Stimulated activated naive CD8-positive, alpha-beta T cell treated with anti-CD3 and anti-CD28 coated beads, Interleukin-15, Interleukin-2, amounts not matched to agents 100 ng/mL and 50 ng/mL, for 24 hours (primary cell): ENCODE results near the gene KRCC1.
A peak's percentile ranks its signal among the peaks of the same experiment; 100 is the strongest.

Source experiments
- H3K27ac Mint-ChIP-seq: one replicate; pipeline ENCODE4 v1.8.0; 2021; ENCODE audit warnings: mild to moderate bottlenecking, mixed read lengths
- H3K27me3 Mint-ChIP-seq: one replicate; pipeline ENCODE4 v1.8.0; 2021; ENCODE audit warnings: mixed read lengths
- H3K36me3 Mint-ChIP-seq: one replicate; pipeline ENCODE4 v1.8.0; 2021; ENCODE audit warnings: low read depth, mixed read lengths
- H3K4me1 Mint-ChIP-seq: one replicate; pipeline ENCODE4 v1.8.0; 2021; ENCODE audit warnings: low read depth, mixed read lengths
- H3K4me3 Mint-ChIP-seq: one replicate; pipeline ENCODE4 v1.8.0; 2021; ENCODE audit warnings: mild to moderate bottlenecking, mixed read lengths
- H3K9me3 Mint-ChIP-seq: one replicate; pipeline ENCODE4 v1.8.0; 2021; ENCODE audit warnings: mixed read lengths

Gene KRCC1

GRCh38 chr2:88055371-88056128 is at the start of gene KRCC1:
TSS of gene KRCC1 (minus strand) at chr2:88055783. CDS start at chr2:88028563, 27,220 bp downstream.
- Mint-ChIP-seq H3K36me3 (peaks cover 42% of the 10 kb centered on the region), H3K27ac (peak within 1 kb of the TSS; percentile 98), H3K4me1 (peaks cover 77% of the 10 kb centered on the region), H3K27me3 (no peaks in the 10 kb centered on the region), H3K9me3 (no peaks in the 10 kb centered on the region), H3K4me3 (peak within 1 kb of the TSS; percentile 92)

- Mint-ChIP-seq H3K27me3 (no peaks in the 10 kb centered on the region), H3K4me1 (no peaks in the 10 kb centered on the region), H3K36me3 (no peaks in the 10 kb centered on the region), H3K9me3 (no peaks in the 10 kb centered on the region), H3K27ac (no peak overlapping the region), H3K4me3 (no peak overlapping the region)
Measured at GRCh38 chr2:88100489-88100858, 44.9 kb upstream of the KRCC1 start.

- no peak overlapping the region for H3K4me3 Mint-ChIP-seq
- no peaks in the 10 kb centered on the region for H3K36me3 Mint-ChIP-seq
- H3K27ac Mint-ChIP-seq: no peak overlapping the region
- H3K9me3 Mint-ChIP-seq: no peaks in the 10 kb centered on the region
- no peaks in the 10 kb centered on the region for H3K4me1 Mint-ChIP-seq
- H3K27me3 Mint-ChIP-seq: no peaks in the 10 kb centered on the region
Measured at GRCh38 chr2:88099798-88100488, 44.4 kb upstream of the KRCC1 start.

- Mint-ChIP-seq H3K4me3 (no peak overlapping the region), H3K27me3 (no peaks in the 10 kb centered on the region), H3K4me1 (no peaks in the 10 kb centered on the region), H3K9me3 (no peaks in the 10 kb centered on the region), H3K27ac (no peak overlapping the region), H3K36me3 (no peaks in the 10 kb centered on the region)
Measured at GRCh38 chr2:88098558-88098900, 42.9 kb upstream of the KRCC1 start.

GRCh38 chr2:88097891-88098557 is 42.4 kb upstream of the KRCC1 start:
- Mint-ChIP-seq H3K27ac (no peak overlapping the region), H3K4me3 (no peak overlapping the region), H3K36me3 (no peaks in the 10 kb centered on the region)

GRCh38 chr2:88097192-88097591 is 41.6 kb upstream of the KRCC1 start:
- no peaks in the 10 kb centered on the region for H3K36me3 Mint-ChIP-seq
- no peaks in the 10 kb centered on the region for H3K27me3 Mint-ChIP-seq
- no peaks in the 10 kb centered on the region for H3K4me1 Mint-ChIP-seq
- no peaks in the 10 kb centered on the region for H3K9me3 Mint-ChIP-seq
- H3K27ac Mint-ChIP-seq: no peak overlapping the region
- H3K4me3 Mint-ChIP-seq: no peak overlapping the region

More at GRCh38 chr2:88097891-88098557, 42.4 kb upstream of the KRCC1 start:
- Mint-ChIP-seq H3K9me3 (no peaks in the 10 kb centered on the region), H3K4me1 (no peaks in the 10 kb centered on the region), H3K27me3 (no peaks in the 10 kb centered on the region)

GRCh38 chr2:88096708-88097107 is 41.1 kb upstream of the KRCC1 start:
- Mint-ChIP-seq H3K4me3 (no peak overlapping the region), H3K9me3 (no peaks in the 10 kb centered on the region), H3K36me3 (no peaks in the 10 kb centered on the region), H3K27ac (no peak overlapping the region), H3K4me1 (no peaks in the 10 kb centered on the region), H3K27me3 (no peaks in the 10 kb centered on the region)

- H3K4me1 Mint-ChIP-seq: peaks cover 17% of the 10 kb centered on the region
- no peak overlapping the region for H3K4me3 Mint-ChIP-seq
- no peak overlapping the region for H3K27ac Mint-ChIP-seq
- no peaks in the 10 kb centered on the region for H3K27me3 Mint-ChIP-seq
- no peaks in the 10 kb centered on the region for H3K36me3 Mint-ChIP-seq
- H3K9me3 Mint-ChIP-seq: no peaks in the 10 kb centered on the region
Measured at GRCh38 chr2:88095022-88095421, 39.4 kb upstream of the KRCC1 start.

- H3K27ac Mint-ChIP-seq: no peak overlapping the region
- H3K36me3 Mint-ChIP-seq: no peaks in the 10 kb centered on the region
- H3K4me3 Mint-ChIP-seq: no peak overlapping the region
- H3K9me3 Mint-ChIP-seq: no peaks in the 10 kb centered on the region
- no peaks in the 10 kb centered on the region for H3K27me3 Mint-ChIP-seq
- peaks cover 20% of the 10 kb centered on the region for H3K4me1 Mint-ChIP-seq
Measured at GRCh38 chr2:88092773-88093172, 37.2 kb upstream of the KRCC1 start.

- no peaks in the 10 kb centered on the region for H3K9me3 Mint-ChIP-seq
- peaks cover 20% of the 10 kb centered on the region for H3K4me1 Mint-ChIP-seq
- no peak overlapping the region for H3K4me3 Mint-ChIP-seq
- no peaks in the 10 kb centered on the region for H3K36me3 Mint-ChIP-seq
- H3K27ac Mint-ChIP-seq: no peak overlapping the region
- H3K27me3 Mint-ChIP-seq: no peaks in the 10 kb centered on the region
Measured at GRCh38 chr2:88091943-88092342, 36.4 kb upstream of the KRCC1 start.

- Mint-ChIP-seq H3K27me3 (no peaks in the 10 kb centered on the region), H3K4me3 (peak overlapping the region; percentile 8), H3K4me1 (peaks cover 20% of the 10 kb centered on the region), H3K27ac (peak overlapping the region; percentile 81), H3K36me3 (no peaks in the 10 kb centered on the region), H3K9me3 (no peaks in the 10 kb centered on the region)
Measured at GRCh38 chr2:88090446-88091283, 35.1 kb upstream of the KRCC1 start.

- peaks cover 20% of the 10 kb centered on the region for H3K4me1 Mint-ChIP-seq
- no peak overlapping the region for H3K27ac Mint-ChIP-seq
- H3K4me3 Mint-ChIP-seq: no peak overlapping the region
- H3K9me3 Mint-ChIP-seq: no peaks in the 10 kb centered on the region
- no peaks in the 10 kb centered on the region for H3K36me3 Mint-ChIP-seq
- no peaks in the 10 kb centered on the region for H3K27me3 Mint-ChIP-seq
Measured at GRCh38 chr2:88088999-88089398, 33.4 kb upstream of the KRCC1 start.

GRCh38 chr2:88087763-88088162 is 32.2 kb upstream of the KRCC1 start:
- Mint-ChIP-seq H3K4me1 (peaks cover 20% of the 10 kb centered on the region), H3K27ac (no peak overlapping the region), H3K9me3 (no peaks in the 10 kb centered on the region), H3K36me3 (no peaks in the 10 kb centered on the region), H3K27me3 (no peaks in the 10 kb centered on the region), H3K4me3 (no peak overlapping the region)

- no peaks in the 10 kb centered on the region for H3K27me3 Mint-ChIP-seq
- no peaks in the 10 kb centered on the region for H3K36me3 Mint-ChIP-seq
- no peak overlapping the region for H3K4me3 Mint-ChIP-seq
- no peak overlapping the region for H3K27ac Mint-ChIP-seq
- no peaks in the 10 kb centered on the region for H3K9me3 Mint-ChIP-seq
- peaks cover 20% of the 10 kb centered on the region for H3K4me1 Mint-ChIP-seq
Measured at GRCh38 chr2:88087073-88087472, 31.5 kb upstream of the KRCC1 start.

GRCh38 chr2:88086401-88086800 is 30.8 kb upstream of the KRCC1 start:
- H3K4me1 Mint-ChIP-seq: peaks cover 17% of the 10 kb centered on the region
- H3K27me3 Mint-ChIP-seq: no peaks in the 10 kb centered on the region
- H3K9me3 Mint-ChIP-seq: no peaks in the 10 kb centered on the region
- H3K36me3 Mint-ChIP-seq: no peaks in the 10 kb centered on the region
- no peak overlapping the region for H3K27ac Mint-ChIP-seq
- no peak overlapping the region for H3K4me3 Mint-ChIP-seq
